GM12865 (cell line): ENCODE data around the gene EMILIN2.
"Not testable (repeated sequence)": the region's sequence is repeated elsewhere in the genome, so short reads cannot be mapped to it uniquely, and the experiment has no call there.

Source experiments
- DNase-seq: peaks from one replicate; pipeline ENCODE4 v3.0.0; 2010; ENCODE audit warnings: low read depth
- H3K4me3 ChIP-seq: 2 replicates; pipeline ENCODE4 v1.5.1; 2011; ENCODE audit warnings: mild to moderate bottlenecking, low read depth, low read length, control low read depth
- TF ChIP-seq, protein P1 (sequence below): IDR thresholded peaks from 2 replicates; pipeline ENCODE4 v1.5.1; 2011; ENCODE audit warnings: low read length, control low read depth, low read depth, inconsistent platforms; ENCODE audit not compliant: insufficient read depth; ENCODE audit errors: missing control alignments

Gene EMILIN2

DNA sequence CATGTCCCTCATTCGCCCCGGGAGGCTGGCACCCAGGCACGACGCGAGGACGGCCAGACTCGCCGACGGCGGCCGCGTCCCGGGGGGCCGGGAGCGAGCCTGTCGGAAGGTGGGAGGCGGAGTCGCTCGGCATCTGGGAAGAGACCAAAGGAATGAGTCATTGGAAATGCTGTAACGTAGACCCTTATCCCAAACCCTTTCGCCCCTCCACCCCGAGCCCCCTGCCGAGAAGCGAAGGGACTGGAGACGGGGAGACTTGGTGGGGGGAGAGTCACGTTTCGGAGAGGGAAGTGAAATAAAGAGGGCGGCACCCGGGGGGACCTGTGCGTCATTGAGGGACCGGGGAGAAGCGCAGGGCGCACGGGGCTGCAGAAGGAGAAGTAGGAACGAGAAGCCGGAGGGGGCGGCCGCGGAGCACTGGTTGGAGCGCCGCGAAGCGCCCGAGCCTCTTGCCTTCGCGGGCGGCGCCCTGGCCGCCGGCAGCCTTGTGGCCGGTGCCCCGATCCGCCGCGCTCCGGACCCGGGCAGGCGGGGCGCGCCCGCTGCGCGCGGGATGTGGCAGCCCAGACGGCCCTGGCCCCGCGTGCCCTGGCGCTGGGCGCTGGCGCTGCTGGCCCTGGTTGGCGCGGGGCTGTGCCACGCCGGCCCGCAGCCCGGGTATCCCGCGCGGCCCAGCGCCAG, at the start of gene EMILIN2:
TSS of gene EMILIN2 (plus strand) at position 371 of the 681 bp plus-strand sequence. CDS start at position 554, 183 bp downstream.
- peak within 1 kb of the TSS; percentile 60 for H3K4me3 ChIP-seq
- TF ChIP-seq, protein P1, sequence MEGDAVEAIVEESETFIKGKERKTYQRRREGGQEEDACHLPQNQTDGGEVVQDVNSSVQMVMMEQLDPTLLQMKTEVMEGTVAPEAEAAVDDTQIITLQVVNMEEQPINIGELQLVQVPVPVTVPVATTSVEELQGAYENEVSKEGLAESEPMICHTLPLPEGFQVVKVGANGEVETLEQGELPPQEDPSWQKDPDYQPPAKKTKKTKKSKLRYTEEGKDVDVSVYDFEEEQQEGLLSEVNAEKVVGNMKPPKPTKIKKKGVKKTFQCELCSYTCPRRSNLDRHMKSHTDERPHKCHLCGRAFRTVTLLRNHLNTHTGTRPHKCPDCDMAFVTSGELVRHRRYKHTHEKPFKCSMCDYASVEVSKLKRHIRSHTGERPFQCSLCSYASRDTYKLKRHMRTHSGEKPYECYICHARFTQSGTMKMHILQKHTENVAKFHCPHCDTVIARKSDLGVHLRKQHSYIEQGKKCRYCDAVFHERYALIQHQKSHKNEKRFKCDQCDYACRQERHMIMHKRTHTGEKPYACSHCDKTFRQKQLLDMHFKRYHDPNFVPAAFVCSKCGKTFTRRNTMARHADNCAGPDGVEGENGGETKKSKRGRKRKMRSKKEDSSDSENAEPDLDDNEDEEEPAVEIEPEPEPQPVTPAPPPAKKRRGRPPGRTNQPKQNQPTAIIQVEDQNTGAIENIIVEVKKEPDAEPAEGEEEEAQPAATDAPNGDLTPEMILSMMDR = no peak
- peak; percentile 67 for DNase-seq

DNA sequence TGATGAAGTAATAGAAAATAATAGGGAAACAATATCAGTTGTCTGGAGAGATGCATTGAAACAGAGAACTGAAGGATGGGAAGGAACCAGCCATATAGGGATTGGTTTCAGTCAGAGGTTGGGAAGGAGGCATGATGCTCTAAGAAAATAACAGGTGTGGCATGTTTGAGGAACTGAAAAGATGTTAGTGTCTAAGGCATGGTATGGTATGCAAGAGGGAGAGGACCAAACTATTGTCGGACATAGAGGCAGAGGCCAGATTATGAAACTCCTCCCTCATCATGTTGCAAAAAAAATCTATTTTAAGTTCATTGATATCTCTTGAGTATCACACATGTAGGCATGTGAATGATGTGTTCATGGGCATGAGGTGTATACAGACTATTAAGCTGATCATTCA, 48.9 kb upstream of the EMILIN2 start:
- DNase-seq = no peak
- TF ChIP-seq, protein P1 = no peak
- H3K4me3 ChIP-seq = no peak overlapping the region

DNA sequence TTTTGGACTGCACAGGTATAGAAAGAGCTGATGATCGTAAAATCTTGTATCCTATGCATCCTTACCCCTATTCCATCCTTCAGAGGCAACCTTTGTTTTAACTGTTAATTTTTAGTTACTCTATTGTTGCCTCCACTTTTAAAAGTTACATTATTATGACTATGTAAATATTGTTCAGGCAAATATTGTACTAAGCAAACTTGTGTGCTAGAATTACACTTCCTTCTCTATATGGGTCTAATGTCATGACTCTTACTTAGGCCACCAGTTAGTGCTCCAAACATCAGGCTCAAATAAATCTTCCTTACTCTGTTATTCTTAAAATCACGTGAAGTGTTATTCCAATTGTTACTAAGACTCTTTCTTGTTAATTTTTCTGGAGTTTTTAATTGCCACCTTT, 47.4 kb upstream of the EMILIN2 start:
- TF ChIP-seq, protein P1 = no peak
- DNase-seq = no peak
- no peak overlapping the region for H3K4me3 ChIP-seq

DNA sequence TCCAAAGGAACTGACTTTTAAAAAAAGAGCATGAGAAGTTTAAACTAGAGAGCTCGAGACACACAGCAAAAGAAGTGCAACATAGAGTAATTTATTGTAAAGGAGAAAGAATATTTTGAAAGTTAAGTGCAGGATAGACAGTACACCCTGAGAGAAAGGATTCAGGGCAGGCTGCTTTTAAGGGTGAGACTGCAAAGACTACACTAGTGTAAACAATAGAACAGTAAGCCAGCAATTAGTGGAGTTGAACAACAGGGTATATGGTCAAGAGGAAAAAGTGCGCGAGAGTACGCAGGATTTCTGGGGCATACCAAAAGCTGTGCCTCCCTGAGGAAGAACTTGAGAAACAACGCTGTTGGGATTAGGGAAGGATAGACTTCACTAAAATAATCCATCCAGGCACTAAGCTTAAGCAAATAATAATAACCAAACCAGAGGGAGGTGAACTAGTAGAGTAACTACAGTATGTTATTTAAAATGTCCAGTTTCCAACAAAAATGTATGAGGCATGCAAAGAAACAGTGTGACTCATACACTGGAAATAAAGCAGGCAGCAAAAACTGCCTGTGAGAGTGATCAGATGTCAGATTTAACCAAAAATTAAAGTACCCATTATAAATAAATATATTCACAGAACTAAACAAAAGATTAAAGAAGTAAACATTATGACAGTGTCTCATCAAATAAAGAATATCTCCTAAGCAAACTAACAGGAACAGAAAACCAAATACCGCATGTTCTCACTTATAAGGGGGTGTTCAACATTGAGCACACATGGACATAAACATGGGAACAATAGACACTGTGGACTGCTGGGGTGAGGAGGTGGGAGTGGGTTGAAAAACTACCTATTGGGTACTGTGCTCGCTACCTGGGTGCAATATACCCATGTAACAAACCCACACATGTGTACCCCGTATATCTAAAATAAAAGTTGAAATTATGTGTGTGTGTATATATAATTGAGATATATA, 40.5 kb upstream of the EMILIN2 start:
- H3K4me3 ChIP-seq = no peak overlapping the region
- TF ChIP-seq, protein P1 = no peak
- DNase-seq = no peak

DNA sequence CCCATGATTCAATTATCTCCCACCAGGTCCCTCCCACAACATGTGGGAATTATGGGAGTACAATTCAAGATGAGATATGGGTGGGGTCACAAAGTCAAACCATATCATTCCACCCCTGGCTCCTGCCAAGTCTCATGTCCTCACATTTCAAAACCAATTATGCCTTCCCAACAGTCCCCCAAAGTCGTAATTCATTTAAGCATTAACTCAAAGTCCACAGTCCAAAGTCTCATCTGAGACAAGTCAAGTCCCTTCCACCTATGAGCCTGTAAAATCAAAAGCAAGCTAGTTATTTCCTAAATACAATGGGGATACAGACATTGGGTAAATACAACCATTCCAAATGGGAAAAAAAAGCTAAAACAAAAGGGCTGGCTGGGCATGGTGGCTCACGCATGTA, 38.2 kb upstream of the EMILIN2 start:
- DNase-seq, H3K4me3 ChIP-seq: not testable (repeated sequence)

DNA sequence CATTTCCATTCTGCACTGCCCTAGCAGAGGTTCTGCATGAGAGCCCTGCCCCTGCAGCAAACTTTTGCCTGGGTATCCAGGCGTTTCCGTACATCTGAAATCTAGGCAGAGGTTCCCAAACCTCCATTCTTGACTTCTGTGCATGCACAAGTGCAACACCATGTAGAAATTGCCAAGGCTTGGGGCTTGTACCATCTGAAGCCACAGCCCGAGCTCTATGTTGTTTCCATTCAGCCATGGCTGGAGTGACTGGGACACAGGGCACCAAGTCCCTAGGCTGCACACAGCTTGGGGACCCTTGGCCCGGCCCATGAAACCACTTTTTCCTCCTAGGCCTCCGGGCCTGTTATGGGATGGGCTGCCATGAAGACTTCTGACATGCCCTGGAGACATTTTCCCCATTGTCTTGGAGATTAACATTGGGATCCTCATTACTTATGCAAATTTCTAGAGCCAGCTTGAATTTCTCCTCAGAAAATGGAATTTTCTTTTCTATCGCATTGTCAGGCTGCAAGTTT, 37.1 kb upstream of the EMILIN2 start:
- not testable (repeated sequence) for H3K4me3 ChIP-seq, DNase-seq

DNA sequence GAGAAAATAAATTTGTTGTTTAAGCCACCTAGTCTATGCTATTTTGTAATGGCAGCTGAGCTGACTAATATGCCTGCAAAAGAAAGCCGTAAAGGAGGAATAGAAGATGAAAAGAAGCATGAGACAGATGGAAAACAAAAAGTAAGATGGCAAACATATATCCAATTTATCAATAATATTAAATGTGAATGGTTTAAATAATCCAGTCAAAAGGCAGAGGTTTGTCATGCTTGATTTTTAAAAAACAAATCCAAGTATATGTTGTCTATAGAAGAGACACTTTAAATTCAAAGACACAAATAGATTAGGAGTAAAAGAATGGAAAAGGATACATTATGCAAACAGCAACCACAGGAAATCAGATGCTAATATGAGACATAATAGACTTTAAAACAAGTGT, 35.4 kb upstream of the EMILIN2 start:
- TF ChIP-seq, protein P1 = no peak
- no peak overlapping the region for H3K4me3 ChIP-seq
- no peak for DNase-seq

DNA sequence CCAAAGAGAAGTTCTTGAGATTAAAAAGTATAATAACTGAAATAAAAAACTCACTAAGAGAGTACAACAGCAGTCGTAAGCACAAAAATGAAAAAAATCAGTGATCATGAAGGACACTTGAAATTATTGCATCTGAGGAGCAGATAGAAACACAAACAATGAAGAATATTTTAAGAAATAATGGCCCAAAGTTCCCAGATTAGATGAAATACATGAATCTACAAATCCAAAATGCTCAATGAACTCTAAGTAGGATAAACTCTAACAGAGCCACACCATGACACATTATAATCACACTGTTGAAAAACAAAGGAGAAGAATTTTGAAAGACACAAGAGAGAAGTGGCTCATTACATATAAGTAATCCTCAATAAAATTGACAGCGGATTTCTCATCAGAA, 31.9 kb upstream of the EMILIN2 start:
- no peak overlapping the region for H3K4me3 ChIP-seq
- DNase-seq = no peak
- TF ChIP-seq, protein P1 = no peak
